Measurements from ENCODE around the gene SLX4IP.

SLX4IP gene

GRCh38 chr20:10429443-10429981, 5.6 kb upstream of the SLX4IP start:
- no peak for DNase-seq

GRCh38 chr20:10430000-10430466, 5.1 kb upstream of the SLX4IP start:
- DNase-seq: no peak

- no peak for DNase-seq
These were observed 4.4 kb upstream of the SLX4IP start for GRCh38 chr20:10430704-10431103.

- DNase-seq: no peak
These were observed 3.0 kb upstream of the SLX4IP start for GRCh38 chr20:10432079-10432478.

- DNase-seq: peak; percentile 4
These were observed 2.0 kb upstream of the SLX4IP start for GRCh38 chr20:10433014-10433622.

GRCh38 chr20:10433623-10434466, 1.3 kb upstream of the SLX4IP start, which contains the start of gene MKKS:
Gene MKKS (minus strand): TSS chr20:10434222. CDS start chr20:10413514, 20,708 bp downstream.
- DNase-seq: peak; percentile 89

- DNase-seq: peak; percentile 77
These were observed 656 bp upstream of the SLX4IP start for GRCh38 chr20:10434467-10434831.

GRCh38 chr20:10436053-10436699, 1.1 kb downstream of the SLX4IP start:
- no peak for DNase-seq

GRCh38 chr20:10438217-10438616, 3.1 kb downstream of the SLX4IP start:
- no peak for DNase-seq

- DNase-seq: no peak
These were observed 8.8 kb downstream of the SLX4IP start for GRCh38 chr20:10443936-10444335.

GRCh38 chr20:10445758-10446157, 10.7 kb downstream of the SLX4IP start:
- DNase-seq: no peak

- peak; percentile 58 for DNase-seq
These were observed 11.9 kb downstream of the SLX4IP start for GRCh38 chr20:10447028-10447427.

GRCh38 chr20:10448270-10449156, 13.4 kb downstream of the SLX4IP start:
- DNase-seq: no peak

GRCh38 chr20:10449270-10449669, 14.2 kb downstream of the SLX4IP start:
- DNase-seq: no peak

- DNase-seq: peak; percentile 45
These were observed 18.1 kb downstream of the SLX4IP start for GRCh38 chr20:10453241-10453640.

- DNase-seq: no peak
These were observed 19.1 kb downstream of the SLX4IP start for GRCh38 chr20:10454151-10454750.

GRCh38 chr20:10461495-10461894, 26.4 kb downstream of the SLX4IP start:
- DNase-seq: no peak

- DNase-seq: no peak
These were observed 27.4 kb downstream of the SLX4IP start for GRCh38 chr20:10462516-10462915.

GRCh38 chr20:10463622-10464021, 28.5 kb downstream of the SLX4IP start:
- no peak for DNase-seq

- DNase-seq: no peak
These were observed 30.0 kb downstream of the SLX4IP start for GRCh38 chr20:10465135-10465534.

GRCh38 chr20:10466325-10466724, 31.2 kb downstream of the SLX4IP start:
- DNase-seq: no peak

GRCh38 chr20:10466855-10467254, 31.8 kb downstream of the SLX4IP start:
- DNase-seq: no peak

Measured in CD4-positive, alpha-beta T cell treated with Interleukin-17A for 4 hours (primary cell).